HG03045 (cell line): ENCODE data around the gene PTPRT.

ENCODE experiments used
- ATAC-seq: cut with Tn5 transposase; IDR thresholded peaks from one replicate; pipeline ENCODE4 v1.9.1; 2021; ENCODE audit warnings: mild to moderate bottlenecking, moderate library complexity; ENCODE audit not compliant: unreplicated experiment

Gene PTPRT

GRCh38 chr20:42978184-42978974, 211.3 kb downstream of the PTPRT start:
- ATAC-seq, result no peak

GRCh38 chr20:42975974-42976373, 213.7 kb downstream of the PTPRT start:
- no peak for ATAC-seq

- ATAC-seq, result no peak
Measured at GRCh38 chr20:42974347-42974746, 215.4 kb downstream of the PTPRT start.

GRCh38 chr20:42972591-42972990, 217.1 kb downstream of the PTPRT start:
- ATAC-seq, result no peak

GRCh38 chr20:42968746-42969145, 221.0 kb downstream of the PTPRT start:
- ATAC-seq, result no peak

DNA sequence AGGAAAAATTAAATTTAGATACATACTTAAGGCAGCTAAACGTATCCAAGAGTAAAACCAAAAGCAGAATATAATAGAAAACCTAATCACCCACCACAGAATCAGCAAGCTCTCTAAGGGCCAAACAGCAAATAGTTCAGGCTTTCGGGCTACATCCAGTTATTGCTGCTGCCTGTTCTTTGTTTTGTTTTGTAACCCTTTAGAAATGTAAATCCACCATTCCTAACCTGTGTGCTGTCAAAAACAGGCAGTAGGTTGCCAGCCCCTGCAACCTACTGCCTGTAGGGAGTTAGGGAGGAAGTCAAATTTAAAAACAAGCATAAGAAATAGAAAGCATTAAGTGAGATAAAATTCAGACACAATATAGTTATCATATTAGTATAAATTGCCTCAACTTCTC, 225.9 kb downstream of the PTPRT start:
- no peak for ATAC-seq

DNA sequence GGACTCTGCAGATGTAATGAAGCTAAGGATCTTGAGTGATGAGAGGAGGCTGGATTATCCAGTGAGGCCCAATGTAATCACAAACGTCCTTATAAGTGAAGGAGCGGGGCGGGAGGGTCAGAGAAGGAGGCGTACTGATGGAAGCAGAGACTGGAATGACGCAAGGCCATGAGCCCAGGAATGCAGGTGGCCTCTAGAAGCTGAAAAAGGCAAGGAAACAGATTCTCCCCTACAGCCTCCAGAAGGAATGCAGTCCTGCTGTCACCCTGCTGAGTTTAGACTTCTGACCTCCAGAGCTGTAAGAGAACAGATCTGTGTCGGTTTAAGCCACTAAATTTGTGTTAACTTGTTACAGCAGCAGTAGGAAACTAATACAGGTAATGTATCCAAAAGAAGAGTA, 227.9 kb downstream of the PTPRT start:
- no peak for ATAC-seq

GRCh38 chr20:42959996-42960395, 229.7 kb downstream of the PTPRT start:
- no peak for ATAC-seq

GRCh38 chr20:42958367-42959069, 231.2 kb downstream of the PTPRT start:
- ATAC-seq, result no peak

DNA sequence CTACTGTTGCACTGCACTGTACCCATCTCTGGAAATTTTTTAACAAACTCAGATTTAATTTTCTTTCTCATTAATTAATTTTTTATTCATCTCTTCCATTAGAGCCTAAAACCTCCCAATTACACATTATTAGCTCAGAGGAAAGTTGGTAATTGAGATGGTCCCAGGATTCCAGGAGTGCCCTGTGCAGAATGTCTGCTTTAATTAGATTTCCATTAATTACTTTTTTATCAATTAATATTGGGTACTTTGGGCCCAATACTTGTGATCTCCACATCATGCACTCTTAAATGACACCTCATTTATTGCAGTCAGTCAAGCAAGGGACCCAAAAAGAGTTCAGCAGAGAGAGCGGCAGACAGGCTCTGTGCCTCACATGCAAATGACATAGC, 232.0 kb downstream of the PTPRT start:
- ATAC-seq, result no peak

DNA sequence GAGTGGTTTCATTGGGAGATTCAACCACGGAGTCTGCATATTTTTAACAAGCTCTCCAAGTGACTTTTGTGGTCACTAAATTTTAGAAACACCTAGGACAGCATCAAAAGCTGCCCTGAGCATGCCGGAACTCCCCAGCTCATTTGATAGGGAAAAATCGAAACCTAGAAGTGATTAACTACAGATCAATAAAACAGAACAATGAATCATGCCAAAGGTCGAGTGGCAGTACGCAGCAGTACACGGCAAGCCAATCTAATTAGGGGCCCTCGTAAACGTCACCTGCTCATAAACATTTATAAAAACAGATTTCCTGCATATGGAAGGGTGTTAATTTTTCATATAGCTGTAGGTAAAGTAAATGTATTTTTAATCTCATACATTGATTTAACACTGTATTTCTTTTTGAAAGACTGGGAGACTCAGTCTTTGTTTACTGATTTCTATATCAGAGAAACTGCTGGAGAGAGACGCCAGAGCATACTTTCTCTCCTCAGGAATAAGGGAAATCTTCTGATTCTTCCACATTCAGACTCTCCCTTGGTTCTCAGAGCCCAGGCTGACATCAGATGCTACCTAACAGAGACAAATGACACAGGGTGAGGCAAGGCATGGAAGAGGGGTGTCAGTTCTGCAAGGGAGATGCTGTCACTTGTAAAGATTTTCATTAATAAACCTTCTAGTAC, 232.5 kb downstream of the PTPRT start:
- no peak for ATAC-seq

DNA sequence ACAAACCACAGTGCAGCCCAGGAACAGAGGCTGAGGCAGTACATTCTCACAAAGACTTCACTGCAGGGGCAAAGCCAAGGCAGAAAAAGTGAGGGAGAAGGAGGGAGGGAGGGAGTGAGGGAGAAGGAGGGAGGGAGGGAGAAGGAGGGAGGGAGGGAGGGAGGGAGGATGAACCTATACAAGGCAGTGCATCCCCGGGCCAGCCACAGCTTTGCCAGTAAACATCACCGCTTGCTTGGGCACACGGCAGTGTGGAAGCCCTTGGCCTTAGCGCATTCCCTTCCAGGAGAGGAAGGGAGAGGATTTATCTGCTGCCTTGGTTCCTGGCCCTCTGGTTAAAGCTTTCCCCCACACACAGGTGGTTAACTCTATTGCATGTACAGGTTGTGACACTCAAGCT, 234.0 kb downstream of the PTPRT start:
- no peak for ATAC-seq

DNA sequence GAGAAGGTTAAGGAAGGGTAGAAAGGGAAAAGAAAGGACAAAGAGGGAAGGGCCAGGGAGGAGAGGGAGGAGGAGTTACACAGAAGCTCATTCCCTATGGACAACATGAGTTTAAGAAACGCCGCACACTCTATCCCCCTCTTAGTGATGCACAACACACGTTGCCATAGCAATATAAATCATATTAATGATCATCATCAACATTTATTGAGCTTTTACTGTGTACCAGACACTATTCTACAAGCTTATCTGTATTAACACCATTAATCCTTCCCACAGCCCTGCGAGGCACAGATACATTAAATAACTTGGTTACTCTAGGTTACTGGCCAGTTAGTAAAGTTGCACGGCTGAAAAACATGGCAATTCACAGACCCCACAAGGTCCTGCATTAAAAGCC, 234.8 kb downstream of the PTPRT start:
- no peak for ATAC-seq

GRCh38 chr20:42949950-42950349, 239.8 kb downstream of the PTPRT start:
- ATAC-seq, result no peak

GRCh38 chr20:42945234-42945994, 244.3 kb downstream of the PTPRT start:
- no peak for ATAC-seq

DNA sequence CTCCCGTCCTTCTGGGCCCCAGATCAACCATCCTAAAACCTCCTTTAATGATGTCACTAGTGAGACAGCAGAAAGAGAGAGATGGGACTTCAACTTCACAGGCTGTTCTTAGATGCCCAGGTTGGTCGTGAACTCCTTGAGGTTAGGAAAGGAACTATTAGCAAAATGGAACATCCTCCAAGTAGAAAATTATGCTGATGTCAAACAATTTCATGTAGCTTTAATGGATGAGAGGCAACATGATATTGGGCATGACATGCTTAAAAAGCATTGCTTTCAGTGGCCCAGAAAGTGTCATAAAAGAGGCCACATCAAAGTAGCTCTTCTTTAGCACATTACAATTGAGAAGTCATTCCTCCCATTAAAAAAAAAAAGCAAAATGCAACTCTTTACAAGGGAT, 248.1 kb downstream of the PTPRT start:
- no peak for ATAC-seq

GRCh38 chr20:42938441-42939205, 251.1 kb downstream of the PTPRT start:
- no peak for ATAC-seq

GRCh38 chr20:42936482-42936881, 253.2 kb downstream of the PTPRT start:
- ATAC-seq, result no peak

GRCh38 chr20:42924215-42924614, 265.5 kb downstream of the PTPRT start:
- ATAC-seq, result no peak

- no peak for ATAC-seq
Measured at GRCh38 chr20:42923348-42923918, 266.3 kb downstream of the PTPRT start.
